NCI-H526 (cell line): Measurements from ENCODE around the gene GPR78.

Experiments used
- DNase-seq, 2 experiments: peaks; one replicate each; lab custom pipeline; 2025; lab: John Stamatoyannopoulos, UW

GPR78 gene

GRCh38 chr4:8600266-8600665 lies 20.1 kb downstream of the GPR78 start:
- no peak for DNase-seq

GRCh38 chr4:8600686-8601085 lies 20.5 kb downstream of the GPR78 start:
- no peak for DNase-seq

- no peak for DNase-seq
Observed at GRCh38 chr4:8601086-8601485, 20.9 kb downstream of the GPR78 start.

GRCh38 chr4:8601556-8601955 lies 21.4 kb downstream of the GPR78 start:
- DNase-seq: no peak

GRCh38 chr4:8602686-8603430 lies 22.7 kb downstream of the GPR78 start:
- no peak for DNase-seq

GRCh38 chr4:8603931-8604330 lies 23.7 kb downstream of the GPR78 start:
- DNase-seq: no peak

GRCh38 chr4:8605289-8605688 lies 25.1 kb downstream of the GPR78 start:
- no peak for DNase-seq

GRCh38 chr4:8606476-8606875 lies 26.3 kb downstream of the GPR78 start:
- no peak for DNase-seq

- DNase-seq: no peak
Observed at GRCh38 chr4:8606966-8607365, 26.8 kb downstream of the GPR78 start.

GRCh38 chr4:8607603-8608481 lies 27.6 kb downstream of the GPR78 start:
- DNase-seq: peak in 1 of 2 experiments; percentile 53

GRCh38 chr4:8608714-8609391 lies 28.7 kb downstream of the GPR78 start:
- DNase-seq: no peak

- DNase-seq: no peak
Observed at GRCh38 chr4:8609406-8609805, 29.2 kb downstream of the GPR78 start.

GRCh38 chr4:8609824-8610350 lies 29.7 kb downstream of the GPR78 start:
- DNase-seq: no peak

GRCh38 chr4:8610858-8611616 lies 30.8 kb downstream of the GPR78 start:
- DNase-seq: no peak

GRCh38 chr4:8612646-8613045 lies 32.5 kb downstream of the GPR78 start:
- DNase-seq: no peak

- DNase-seq: no peak
Observed at GRCh38 chr4:8613421-8614364, 33.5 kb downstream of the GPR78 start.

- DNase-seq: no peak
Observed at GRCh38 chr4:8614365-8615193, 34.4 kb downstream of the GPR78 start.

- no peak for DNase-seq
Observed at GRCh38 chr4:8615366-8615765, 35.2 kb downstream of the GPR78 start.

- DNase-seq: no peak
Observed at GRCh38 chr4:8615921-8616787, 36.0 kb downstream of the GPR78 start.
